Inflammatory macrophage (primary cell): ENCODE measurements around the gene ADK.
"Not testable (repeated sequence)": the region's sequence is repeated elsewhere in the genome, so short reads cannot be mapped to it uniquely, and the experiment has no call there.

Source experiments
- DNase-seq, 2 donors: peaks; one replicate each; pipeline ENCODE4 v3.0.0-alpha.2; 2020 to 2022

The ADK gene

GRCh38 chr10:74146980-74147379 lies 4.0 kb upstream of the ADK start:
- not testable (repeated sequence) for DNase-seq

GRCh38 chr10:74150204-74150989 lies 624 bp upstream of the ADK start, which contains the start of gene AP3M1:
TSS of gene AP3M1 (minus strand) at chr10:74150828. CDS start at chr10:74138379, 12,449 bp downstream.
- no peak for DNase-seq

- no peak for DNase-seq
Measured at GRCh38 chr10:74151879-74152722, 1.1 kb downstream of the ADK start.

GRCh38 chr10:74153123-74153522 lies 2.1 kb downstream of the ADK start:
- DNase-seq = no peak

GRCh38 chr10:74153676-74154075 lies 2.7 kb downstream of the ADK start:
- no peak for DNase-seq

GRCh38 chr10:74156919-74157289 lies 5.9 kb downstream of the ADK start:
- peak in 1 of 2 donors; percentile 15 for DNase-seq

- DNase-seq = no peak
Measured at GRCh38 chr10:74160013-74160412, 9.0 kb downstream of the ADK start.

- peak in 1 of 2 donors; percentile 54 for DNase-seq
Measured at GRCh38 chr10:74163319-74164068, 12.5 kb downstream of the ADK start.

GRCh38 chr10:74164716-74165529 lies 13.9 kb downstream of the ADK start:
- DNase-seq = no peak

GRCh38 chr10:74165530-74165901 lies 14.5 kb downstream of the ADK start:
- no peak for DNase-seq

GRCh38 chr10:74167443-74167842 lies 16.4 kb downstream of the ADK start:
- DNase-seq = peak in 1 of 2 donors; percentile 39

- no peak for DNase-seq
Measured at GRCh38 chr10:74171625-74172024, 20.6 kb downstream of the ADK start.

GRCh38 chr10:74174521-74174920 lies 23.5 kb downstream of the ADK start:
- peak; percentile 10 to 43 for DNase-seq

GRCh38 chr10:74175510-74176379 lies 24.7 kb downstream of the ADK start:
- DNase-seq = no peak

- peak; percentile 99 for DNase-seq
Measured at GRCh38 chr10:74176380-74177139, 25.5 kb downstream of the ADK start.

- DNase-seq = peak; percentile 26 to 40
Measured at GRCh38 chr10:74177140-74177677, 26.2 kb downstream of the ADK start.

- DNase-seq = no peak
Measured at GRCh38 chr10:74178042-74178791, 27.2 kb downstream of the ADK start.

GRCh38 chr10:74179111-74179710 lies 28.2 kb downstream of the ADK start:
- DNase-seq = peak in 1 of 2 donors; percentile 23

- no peak for DNase-seq
Measured at GRCh38 chr10:74186678-74187077, 35.7 kb downstream of the ADK start.
